ENCODE results near the gene PEAK1. TPM values are rescaled to one million over a fixed set of nuclear protein-coding genes. Genes with fewer than 3 reads are reported as not detected.

The PEAK1 gene
- total and polyA plus RNA-seq, 9 of the 15 experiments (the other 6 are each of a cell fraction or from before 2014, with no cell fraction given) = 0.99 to 22.4 (median 10.8) TPM

- H3K27me3 ChIP-seq (ENCODE audit: control insufficient read depth in 2 of 2, insufficient read depth in 2 of 2, low read length in 2 of 2) = no peaks in the 10 kb centered on the region
- no peaks in the 10 kb centered on the region for H3K9me1 ChIP-seq (ENCODE audit: control insufficient read depth, insufficient read depth, low read length)
- no peaks in the 10 kb centered on the region for H3K79me2 ChIP-seq (ENCODE audit: control insufficient read depth, insufficient read depth, low read length)
- no peak overlapping the region for H3K4me2 ChIP-seq (ENCODE audit: insufficient read depth, low read length)
- FAIRE-seq (no peak), DNase-seq (ENCODE audit: extremely low read depth in 1 of 4, low spot score in 3 of 4) (no peak), ATAC-seq (no peak)
- H3K4me1 ChIP-seq (replicated peaks in 1 of 2; ENCODE audit: control insufficient read depth in 2 of 2, insufficient read depth in 2 of 2, low read length in 2 of 2) = no peaks in the 10 kb centered on the region
- H2AFZ ChIP-seq (ENCODE audit: low read depth, low read length) = no peak overlapping the region
- no peaks in the 10 kb centered on the region for H3K36me3 ChIP-seq (ENCODE audit: control insufficient read depth, insufficient read depth, low read length)
- H3K9ac ChIP-seq (ENCODE audit: insufficient read depth in 1 of 2, low read depth in 2 of 2, low read length in 2 of 2) = no peak overlapping the region
- 76% methylated on average over 2 of the region's 2 CpGs for WGBS (ENCODE audit: insufficient coverage, low coverage, missing lambda C conversion rate)
- in situ Hi-C loops (cut with MboI) (no loop called here), intact Hi-C loops (cut with micrococcal nuclease) (no loop called here)
- ChIA-PET CTCF (ENCODE audit: low intra/inter-chr PET ratio) (no interaction called here), POLR2A (interaction anchor here (0.9 to 1.0 kb wide), 2 partner anchors 10 to 11 kb away, joined by 3 read pairs; no protein-coding TSS in a partner anchor)
- BruUV-seq (replicated peaks) = no TSS peak
- no peak overlapping the region for H3K4me3 ChIP-seq
- no peaks in the 10 kb centered on the region for H3K9me3 ChIP-seq (replicated peaks; ENCODE audit: control insufficient read depth, insufficient read depth, low read depth, low read length)
- H3K27ac ChIP-seq (ENCODE audit: extremely low read depth, low read depth, low read length) = no peak overlapping the region
- no peaks in the 10 kb centered on the region for H4K20me1 ChIP-seq (replicated peaks; ENCODE audit: control insufficient read depth, insufficient read depth, low read length)
- TF ChIP-seq THRA (IDR thresholded peaks at IDR 0.05) (no peak), TOE1 (IDR thresholded peaks at IDR 0.05; ENCODE audit: borderline replicate concordance) (no peak), TOE1 (CRISPR knock-in tag; IDR thresholded peaks at IDR 0.05; ENCODE audit: borderline replicate concordance, low read depth) (no peak), ASH1L (IDR thresholded peaks at IDR 0.05; ENCODE audit: borderline replicate concordance, low read depth, partially characterized antibody) (no peak), EP300 (IDR thresholded peaks at IDR 0.05; ENCODE audit: low read length) (no peak), TEAD1 (CRISPR knock-in tag; IDR thresholded peaks at IDR 0.05) (no peak), CEBPG (CRISPR knock-in tag; IDR thresholded peaks at IDR 0.05) (no peak), CEBPG (tag; conservative IDR thresholded peaks at IDR 0.05 in 1 of 2, IDR thresholded peaks at IDR 0.05 in 1 of 2) (no peak), ELK3 (CRISPR knock-in tag; IDR thresholded peaks at IDR 0.05) (no peak), AFF4 (CRISPR knock-in tag; IDR thresholded peaks at IDR 0.05) (no peak), ZNF253 (CRISPR knock-in tag; conservative IDR thresholded peaks at IDR 0.05) (no peak), ZZZ3 (IDR thresholded peaks at IDR 0.05) (no peak), NFIX (CRISPR knock-in tag; IDR thresholded peaks at IDR 0.05; ENCODE audit: low read depth) (no peak), SMAD3 (CRISPR knock-in tag; conservative IDR thresholded peaks at IDR 0.05) (no peak), ESRRB (CRISPR knock-in tag; IDR thresholded peaks at IDR 0.05; ENCODE audit: borderline replicate concordance) (no peak), RNF2 (IDR thresholded peaks at IDR 0.05) (no peak), CCNT2 (IDR thresholded peaks at IDR 0.05; ENCODE audit: borderline replicate concordance, extremely low read depth, insufficient read length, low read depth, low read length) (no peak)
These were observed 92.7 kb downstream of the PEAK1 start for GRCh38 chr15:77327168-77327567.

Measured in K562 (cell line).